Measurements from ENCODE around the gene RFTN1. TPM values are rescaled to one million over a fixed set of nuclear protein-coding genes. Genes with fewer than 3 reads are reported as not detected.

RFTN1 gene
- total and polyA plus RNA-seq, 2 of the 8 experiments (the other 6 are each of a cell fraction or from before 2014, with no cell fraction given), result 4.6 to 6.7 TPM

GRCh38 chr3:16407366-16407765 lies 106.1 kb downstream of the RFTN1 start:
- Histone ChIP-seq H3K79me1 (ENCODE audit: low read depth, low read length) (no peaks in the 10 kb centered on the region), H3K4me1 (replicated peaks in 1 of 4; ENCODE audit: control insufficient read depth in 3 of 4, insufficient read depth in 4 of 4, low read length in 3 of 4) (no peaks in the 10 kb centered on the region), H2AFZ (ENCODE audit: low read length) (no peak overlapping the region), H3K4me2 (ENCODE audit: insufficient read depth in 1 of 2, low read depth in 2 of 2, low read length in 2 of 2) (no peak overlapping the region), H3K23ac (ENCODE audit: insufficient read length) (no peak overlapping the region), H3K9me3 (ENCODE audit: insufficient read depth in 2 of 2, low read depth in 1 of 2, low read length in 1 of 2) (no peaks in the 10 kb centered on the region), H3K4ac (replicated peaks; ENCODE audit: insufficient read length, low read depth, low read length) (no peak overlapping the region), H4K20me1 (replicated peaks in 1 of 2; ENCODE audit: control insufficient read depth in 1 of 2, insufficient read depth in 2 of 2, low read length in 2 of 2) (no peaks in the 10 kb centered on the region), H2BK15ac (ENCODE audit: low read length) (no peak overlapping the region), H4K8ac (ENCODE audit: extremely low read depth, insufficient read depth, low read length) (no peak overlapping the region), H3K36me3 (ENCODE audit: control insufficient read depth in 2 of 4, insufficient read depth in 4 of 4, low read length in 3 of 4) (no peaks in the 10 kb centered on the region), H3K27ac (ENCODE audit: low read depth, low read length) (no peak overlapping the region), H3K4me3 (ENCODE audit: extremely low read depth in 1 of 4, insufficient read depth in 2 of 4, low read depth in 3 of 4, low read length in 4 of 4) (no peak overlapping the region), H2AK5ac (ENCODE audit: low read depth, low read length) (no peak overlapping the region), H2BK20ac (ENCODE audit: low read length) (no peak overlapping the region), H3K18ac (ENCODE audit: extremely low read depth, low read length) (no peak overlapping the region), H2BK12ac (ENCODE audit: low read depth, low read length) (no peak overlapping the region), H3K79me2 (ENCODE audit: control insufficient read depth in 1 of 2, insufficient read depth in 2 of 2, low read length in 2 of 2) (no peaks in the 10 kb centered on the region), H3K56ac (replicated peaks; ENCODE audit: insufficient read length, low read depth, low read length) (no peak overlapping the region), H3K23me2 (ENCODE audit: low read depth, low read length) (no peaks in the 10 kb centered on the region; the same call in 1 of the 2 replicates), H2BK5ac (ENCODE audit: low read depth, low read length) (no peak overlapping the region), H4K5ac (ENCODE audit: insufficient read length, low read depth, low read length) (no peak overlapping the region), H3K9ac (replicated peaks in 1 of 4; ENCODE audit: extremely low read depth in 1 of 4, low read depth in 3 of 4, low read length in 3 of 4) (no peak overlapping the region), H3K14ac (ENCODE audit: insufficient read length) (no peak overlapping the region), H4K91ac (replicated peaks; ENCODE audit: insufficient read length, low read length) (no peak overlapping the region), H2BK120ac (replicated peaks; ENCODE audit: low read depth, low read length) (no peak overlapping the region), H3K27me3 (replicated peaks in 1 of 4; ENCODE audit: control insufficient read depth in 3 of 4, extremely low read depth in 1 of 4, insufficient read depth in 3 of 4, low read length in 3 of 4) (no peaks in the 10 kb centered on the region; a peak in 1 of 7 replicates)
- ChIA-PET POLR2A (ENCODE audit: partially characterized antibody) (interaction anchor here (0.6 to 0.7 kb wide), 2 partner anchors 69 to 143 kb away, joined by 3 read pairs; no protein-coding TSS in a partner anchor), CTCF (ENCODE audit: partially characterized antibody) (interaction anchor here (1.0 to 1.7 kb wide), 6 partner anchors 9 to 144 kb away, joined by 4 to 5 read pairs (median 4); no protein-coding TSS in a partner anchor)
- DNase-seq (ENCODE audit: low read depth in 1 of 2, low spot score in 2 of 2) (no peak), FAIRE-seq (no peak)
- 91% methylated on average over 2 of the region's 2 CpGs; no CpG with 5 or more reads in 1 of the 2 experiments for WGBS, 2 experiments (ENCODE audit: extremely low coverage in 1 of 2, insufficient coverage in 1 of 2, insufficient read length in 1 of 2, insufficient replicate concordance in 2 of 2, low coverage in 1 of 2, low lambda C conversion rate in 2 of 2, missing lambda C conversion rate in 1 of 2)
- TF ChIP-seq POLR2AphosphoS5 (IDR thresholded peaks at IDR 0.05; ENCODE audit: low read depth, low read length), result no peak
- TF ChIP-seq ATF2 (IDR thresholded peaks at IDR 0.05; ENCODE audit: low read length), result no peak
- TF ChIP-seq CBX8 (IDR thresholded peaks at IDR 0.05; ENCODE audit: borderline replicate concordance, low read depth, low read length), result no peak
- TF ChIP-seq CEBPB (IDR thresholded peaks at IDR 0.05; ENCODE audit: low read depth, low read length), result no peak
- no peak for TF ChIP-seq POU5F1 (IDR thresholded peaks at IDR 0.05; ENCODE audit: low read depth, low read length)
- TF ChIP-seq CHD2 (IDR thresholded peaks at IDR 0.05; ENCODE audit: low read length), result no peak
- no peak for TF ChIP-seq EP300 (IDR thresholded peaks at IDR 0.05; ENCODE audit: borderline replicate concordance in 1 of 2, low read depth in 2 of 2, low read length in 2 of 2)
- TF ChIP-seq NRF1 (IDR thresholded peaks at IDR 0.05; ENCODE audit: low read depth, low read length), result no peak
- no peak for TF ChIP-seq SP4 (IDR thresholded peaks at IDR 0.05; ENCODE audit: low read length)
- no peak for TF ChIP-seq GTF2F1 (IDR thresholded peaks at IDR 0.05; ENCODE audit: borderline replicate concordance, low read depth, low read length)
- TF ChIP-seq RAD21 (IDR thresholded peaks at IDR 0.05 in 1 of 2, conservative IDR thresholded peaks at IDR 0.05 in 1 of 2; ENCODE audit: low read depth in 2 of 2, low read length in 2 of 2), result no peak
- no peak for TF ChIP-seq TAF7 (optimal IDR thresholded peaks at IDR 0.05; ENCODE audit: borderline replicate concordance, low read depth, low read length)

Data from H1 (cell line).